GM18867 (cell line): ENCODE measurements around the gene PPP2R2B.
"Not testable (repeated sequence)": the region's sequence is repeated elsewhere in the genome, so short reads cannot be mapped to it uniquely, and the experiment has no call there.

Experiments used
- ATAC-seq: cut with Tn5 transposase; IDR thresholded peaks from one replicate; pipeline ENCODE4 v1.9.1; 2021; ENCODE audit warnings: mild to moderate bottlenecking, moderate library complexity; ENCODE audit not compliant: unreplicated experiment

PPP2R2B gene

GRCh38 chr5:146751781-146752401 is 126.7 kb downstream of the PPP2R2B start:
- peak; percentile 100 for ATAC-seq

GRCh38 chr5:146751054-146751453 is 127.5 kb downstream of the PPP2R2B start:
- ATAC-seq, result no peak

GRCh38 chr5:146748533-146748932 is 130.0 kb downstream of the PPP2R2B start:
- ATAC-seq, result no peak

DNA sequence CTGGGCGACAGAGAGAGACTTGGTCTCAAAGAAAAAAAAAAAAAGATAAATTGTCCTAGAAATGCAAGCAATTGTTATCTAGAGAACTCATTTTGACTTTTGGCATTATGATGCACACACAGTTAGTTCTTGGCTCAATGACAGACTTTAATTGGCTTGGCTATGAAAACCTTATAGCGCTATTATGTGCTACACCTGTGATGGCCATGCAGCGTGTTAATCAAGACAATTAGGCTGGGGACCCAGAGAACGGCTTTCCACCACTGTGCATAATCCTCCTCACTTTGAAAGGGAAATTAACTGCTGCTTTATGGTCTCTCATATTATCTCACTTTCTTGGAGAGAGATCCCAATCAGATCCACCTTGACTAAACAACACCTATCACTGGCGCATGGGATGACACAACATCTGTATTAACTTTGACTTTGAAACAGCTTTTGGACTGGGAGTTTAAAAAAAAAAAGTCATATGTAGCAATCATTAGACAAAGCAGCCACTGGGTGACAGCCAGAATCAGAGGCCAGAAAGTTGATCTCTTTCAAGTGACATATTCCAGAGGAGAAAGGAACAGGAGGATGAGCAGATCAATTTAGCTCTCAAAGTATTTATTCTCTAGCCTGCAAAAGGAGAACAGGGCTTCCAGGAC is 132.5 kb downstream of the PPP2R2B start:
- ATAC-seq, result no peak

GRCh38 chr5:146744068-146744745 is 134.3 kb downstream of the PPP2R2B start:
- ATAC-seq, result no peak

DNA sequence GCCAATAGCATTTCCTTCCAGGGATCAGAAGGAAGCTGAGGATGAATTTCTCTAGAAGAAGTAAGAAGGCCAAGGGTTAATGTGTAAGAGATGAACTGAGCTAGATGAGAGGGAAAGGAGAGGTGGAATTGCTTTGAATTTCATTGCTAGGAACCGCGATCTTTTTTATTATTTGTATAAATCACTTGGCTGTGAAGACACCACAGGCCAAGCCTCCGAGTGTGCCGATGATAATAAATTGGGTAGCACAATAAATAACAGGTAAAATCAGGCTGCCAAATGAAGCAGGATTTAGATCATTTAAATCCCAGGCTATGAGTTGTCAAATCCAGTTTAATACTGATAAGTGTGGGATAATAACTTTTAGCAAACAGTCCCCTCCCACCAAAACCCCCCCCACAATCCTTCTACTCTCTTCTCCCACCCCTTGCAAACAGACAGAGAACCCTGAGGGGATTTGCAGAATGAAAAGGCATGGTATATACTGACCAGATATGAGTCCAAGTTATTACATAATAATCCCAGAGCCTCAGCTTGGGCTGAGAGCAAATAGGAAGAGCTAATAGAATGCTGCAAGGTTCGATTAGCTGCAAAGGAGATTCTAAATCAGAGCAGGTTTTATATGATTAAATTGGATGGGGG is 143.5 kb downstream of the PPP2R2B start:
- ATAC-seq, result no peak

DNA sequence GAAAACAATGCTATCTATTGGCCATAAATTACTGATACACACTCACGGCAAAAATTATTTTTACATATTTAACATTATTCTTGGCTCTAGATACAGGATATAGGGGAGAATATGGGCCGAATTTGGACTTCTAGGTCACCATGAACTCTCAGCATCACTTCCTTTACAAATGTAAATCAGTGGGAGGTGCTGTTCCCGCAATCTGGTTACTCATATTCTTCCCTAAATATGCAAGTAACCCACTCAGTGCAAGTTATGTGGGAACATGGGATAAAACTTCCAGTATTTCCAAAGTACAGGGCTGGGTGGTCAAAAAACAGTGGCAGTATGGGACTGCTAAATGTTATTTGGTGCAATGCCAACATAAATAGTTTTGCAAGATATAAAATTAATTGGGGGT is 145.6 kb downstream of the PPP2R2B start:
- ATAC-seq, result no peak

DNA sequence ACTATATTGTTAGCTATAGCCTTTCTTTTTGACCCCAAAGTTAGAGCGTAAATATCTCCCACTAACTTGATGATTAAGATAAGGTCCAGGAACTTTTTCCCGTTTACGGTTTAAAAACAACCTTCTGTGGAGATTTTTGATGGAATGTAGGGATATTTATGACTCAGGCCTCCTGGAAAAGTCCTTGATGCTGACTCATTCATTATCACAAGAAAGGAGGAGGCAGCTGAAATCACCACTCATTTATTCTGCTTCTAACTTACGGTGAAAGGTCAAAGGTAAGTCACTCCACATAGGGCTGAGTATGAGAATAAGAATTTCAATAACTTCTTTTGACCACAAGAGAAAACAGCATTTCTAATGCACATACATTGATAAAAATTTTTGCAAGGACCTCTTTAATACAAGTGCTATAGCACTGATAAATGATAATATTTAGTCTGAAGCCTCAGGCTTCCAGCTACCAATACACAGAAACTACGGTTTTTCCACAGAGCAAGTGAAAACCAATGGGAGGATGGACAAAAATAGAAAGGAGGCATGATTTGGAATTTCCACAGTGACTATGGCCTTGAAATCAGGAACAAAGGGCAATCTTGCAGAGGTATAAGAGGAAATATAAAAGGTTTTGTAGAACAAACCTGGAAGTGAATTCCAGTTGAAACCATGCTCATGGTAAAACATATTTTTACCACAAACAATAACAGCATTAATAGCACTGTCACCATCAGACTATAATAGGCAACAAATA is 146.5 kb downstream of the PPP2R2B start:
- ATAC-seq, result no peak

- ATAC-seq, result not testable (repeated sequence)
These were observed 149.8 kb downstream of the PPP2R2B start for GRCh38 chr5:146728746-146729145.

GRCh38 chr5:146726891-146727290 is 151.7 kb downstream of the PPP2R2B start:
- no peak for ATAC-seq

GRCh38 chr5:146726020-146726419 is 152.5 kb downstream of the PPP2R2B start:
- no peak for ATAC-seq

- ATAC-seq, result no peak
These were observed 153.5 kb downstream of the PPP2R2B start for GRCh38 chr5:146725025-146725424.

DNA sequence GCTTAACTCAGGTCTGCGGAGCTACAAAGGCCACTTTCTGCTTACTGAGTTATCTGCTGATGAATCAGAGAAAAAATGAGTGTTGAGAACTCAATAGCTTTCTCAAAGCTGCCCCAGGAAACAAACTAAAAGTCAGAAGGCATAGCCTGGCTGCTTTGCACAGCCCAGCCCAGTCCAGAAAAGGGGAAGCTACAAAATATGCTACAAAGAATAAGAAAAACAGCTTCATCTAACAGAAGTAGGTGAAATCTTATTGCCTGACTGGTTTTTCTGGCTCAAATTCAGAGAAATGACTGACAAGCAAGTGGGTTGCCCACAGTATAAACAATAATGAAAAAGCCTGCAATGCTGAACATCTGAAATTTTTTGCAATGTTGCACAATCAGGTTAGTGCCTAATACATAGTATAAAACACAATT is 156.2 kb downstream of the PPP2R2B start:
- no peak for ATAC-seq

DNA sequence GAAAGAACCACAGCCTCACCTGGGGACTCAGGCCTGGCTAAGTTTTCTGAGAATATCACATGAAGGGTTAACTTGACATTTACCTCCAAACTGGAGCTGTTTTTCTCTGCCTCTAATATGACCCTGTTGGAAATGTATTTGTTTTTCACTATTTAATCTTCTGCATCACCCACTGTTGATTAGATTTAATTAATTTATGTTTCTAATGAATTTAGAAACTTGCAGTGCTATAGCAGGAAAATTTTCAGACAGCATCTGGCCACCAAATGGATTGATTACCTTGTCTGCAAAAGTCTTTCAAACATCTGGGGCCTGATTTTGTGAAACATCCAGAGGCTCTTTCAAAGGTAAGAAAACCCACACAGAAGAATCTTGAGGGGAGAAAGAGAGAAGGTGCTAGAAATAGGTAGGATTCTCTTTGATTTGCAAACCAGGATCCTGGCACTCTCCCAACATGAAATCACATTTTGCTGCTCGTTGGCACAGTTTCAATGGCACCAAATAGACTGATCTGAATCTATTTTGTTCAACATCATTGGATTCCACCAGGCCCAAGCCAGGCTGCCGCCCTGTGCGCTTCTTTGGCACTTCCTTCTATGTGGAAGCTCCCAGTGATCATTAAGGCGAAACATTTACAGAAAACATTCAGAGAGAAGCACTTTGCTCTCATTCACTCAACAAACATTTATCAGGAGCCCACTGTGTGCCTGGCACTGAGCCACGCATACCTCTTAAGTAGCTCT is 157.3 kb downstream of the PPP2R2B start:
- ATAC-seq, result no peak

GRCh38 chr5:146720107-146720506 is 158.4 kb downstream of the PPP2R2B start:
- ATAC-seq, result no peak

- no peak for ATAC-seq
These were observed 159.4 kb downstream of the PPP2R2B start for GRCh38 chr5:146719179-146719578.

DNA sequence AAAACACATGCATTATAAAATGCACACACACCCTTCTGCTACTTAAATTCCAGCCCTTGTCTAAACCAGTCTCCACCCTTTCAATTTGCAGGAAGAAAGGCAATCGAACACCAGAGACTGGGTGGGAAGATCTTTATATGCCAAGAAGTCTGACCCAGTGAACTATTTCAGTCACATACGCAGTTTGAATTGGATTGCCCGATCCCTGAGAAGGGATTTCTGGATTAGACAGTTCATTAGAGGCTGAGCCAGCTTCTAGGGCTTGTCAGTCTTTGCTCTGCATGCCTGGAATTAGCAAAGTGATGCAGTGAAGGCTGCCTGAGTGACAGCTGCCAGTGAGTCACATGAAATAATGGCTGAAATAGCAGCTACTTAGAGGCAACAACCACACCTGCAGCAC is 159.9 kb downstream of the PPP2R2B start:
- no peak for ATAC-seq

DNA sequence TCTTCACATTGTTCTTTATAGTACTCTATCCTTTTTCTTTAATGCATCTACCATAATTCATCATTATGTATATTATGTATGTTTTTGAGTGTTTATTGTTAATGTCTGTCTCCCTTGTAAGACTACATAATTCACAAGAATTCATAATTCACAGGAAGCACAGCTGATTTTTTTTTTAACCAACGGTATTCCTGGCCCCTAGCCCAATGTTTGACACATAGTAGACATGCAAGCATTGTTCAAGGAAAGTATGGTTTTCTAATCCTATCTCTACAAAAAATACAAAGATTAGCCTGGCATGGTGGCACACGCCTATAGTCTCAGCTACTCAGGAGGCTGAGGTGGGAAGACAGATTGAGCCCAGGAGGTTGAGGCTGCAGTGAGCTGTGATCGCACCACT is 160.6 kb downstream of the PPP2R2B start:
- ATAC-seq, result no peak

GRCh38 chr5:146716636-146717035 is 161.9 kb downstream of the PPP2R2B start:
- no peak for ATAC-seq

GRCh38 chr5:146710348-146710747 is 168.2 kb downstream of the PPP2R2B start:
- ATAC-seq, result no peak
